Measurements from ENCODE around the gene DLG1.

GRCh38 chr3:197001972-197002700 lies 296.3 kb downstream of the DLG1 start:
- TF ChIP-seq, protein P1, sequence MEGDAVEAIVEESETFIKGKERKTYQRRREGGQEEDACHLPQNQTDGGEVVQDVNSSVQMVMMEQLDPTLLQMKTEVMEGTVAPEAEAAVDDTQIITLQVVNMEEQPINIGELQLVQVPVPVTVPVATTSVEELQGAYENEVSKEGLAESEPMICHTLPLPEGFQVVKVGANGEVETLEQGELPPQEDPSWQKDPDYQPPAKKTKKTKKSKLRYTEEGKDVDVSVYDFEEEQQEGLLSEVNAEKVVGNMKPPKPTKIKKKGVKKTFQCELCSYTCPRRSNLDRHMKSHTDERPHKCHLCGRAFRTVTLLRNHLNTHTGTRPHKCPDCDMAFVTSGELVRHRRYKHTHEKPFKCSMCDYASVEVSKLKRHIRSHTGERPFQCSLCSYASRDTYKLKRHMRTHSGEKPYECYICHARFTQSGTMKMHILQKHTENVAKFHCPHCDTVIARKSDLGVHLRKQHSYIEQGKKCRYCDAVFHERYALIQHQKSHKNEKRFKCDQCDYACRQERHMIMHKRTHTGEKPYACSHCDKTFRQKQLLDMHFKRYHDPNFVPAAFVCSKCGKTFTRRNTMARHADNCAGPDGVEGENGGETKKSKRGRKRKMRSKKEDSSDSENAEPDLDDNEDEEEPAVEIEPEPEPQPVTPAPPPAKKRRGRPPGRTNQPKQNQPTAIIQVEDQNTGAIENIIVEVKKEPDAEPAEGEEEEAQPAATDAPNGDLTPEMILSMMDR (conservative IDR thresholded peaks at IDR 0.05; ENCODE audit: low read depth, low read length): no peak
- TF ChIP-seq CEBPB (IDR thresholded peaks at IDR 0.05; ENCODE audit: low read depth, low read length) (no peak), USF2 (IDR thresholded peaks at IDR 0.05; ENCODE audit: low read depth, low read length) (no peak), POLR2A (IDR thresholded peaks at IDR 0.05; ENCODE audit: low read depth, low read length) (no peak), RAD21 (IDR thresholded peaks at IDR 0.05; ENCODE audit: low read length) (no peak)
- TF ChIP-seq, protein P2, sequence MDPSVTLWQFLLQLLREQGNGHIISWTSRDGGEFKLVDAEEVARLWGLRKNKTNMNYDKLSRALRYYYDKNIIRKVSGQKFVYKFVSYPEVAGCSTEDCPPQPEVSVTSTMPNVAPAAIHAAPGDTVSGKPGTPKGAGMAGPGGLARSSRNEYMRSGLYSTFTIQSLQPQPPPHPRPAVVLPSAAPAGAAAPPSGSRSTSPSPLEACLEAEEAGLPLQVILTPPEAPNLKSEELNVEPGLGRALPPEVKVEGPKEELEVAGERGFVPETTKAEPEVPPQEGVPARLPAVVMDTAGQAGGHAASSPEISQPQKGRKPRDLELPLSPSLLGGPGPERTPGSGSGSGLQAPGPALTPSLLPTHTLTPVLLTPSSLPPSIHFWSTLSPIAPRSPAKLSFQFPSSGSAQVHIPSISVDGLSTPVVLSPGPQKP (IDR thresholded peaks at IDR 0.05; ENCODE audit: borderline replicate concordance, low read depth, low read length): no peak

Data from IMR-90 (cell line).